CD4-positive, alpha-beta memory T cell (primary cell): Measurements from ENCODE around the gene FNBP1L. TPM values are rescaled to one million over a fixed set of nuclear protein-coding genes. Genes with fewer than 3 reads are reported as not detected.
"Not testable (repeated sequence)": the region's sequence is repeated elsewhere in the genome, so short reads cannot be mapped to it uniquely, and the experiment has no call there.

Experiments used
- CTCF ChIA-PET: fragments of 350-600 bp; sonication (Branson Sonifier 250); formaldehyde crosslinking; loops from one replicate; lab custom pipeline; 2021; ENCODE audit warnings: inconsistent platforms; ENCODE audit not compliant: partially characterized antibody; lab: Charles Lee
- POLR2A ChIA-PET: fragments of 350-600 bp; sonication (Branson Sonifier 250); formaldehyde crosslinking; loops from one replicate; lab custom pipeline; 2021; ENCODE audit not compliant: partially characterized antibody; lab: Charles Lee
- DNase-seq, 5 donors: peaks; one replicate each; pipeline versions ENCODE4 v3.0.0 to v3.0.0-alpha.2; 2020 to 2022; ENCODE audit warnings: mixed read lengths in 1 of 5
- H3K27ac ChIP-seq: one replicate; pipeline ENCODE4 v1.7.0; 2013; ENCODE audit warnings: low read depth, low read length
- H3K27me3 ChIP-seq: 2 replicates; pipeline ENCODE4 v1.7.0; 2013; ENCODE audit warnings: mild to moderate bottlenecking, low read length, moderate library complexity; ENCODE audit not compliant: insufficient read depth
- H3K36me3 ChIP-seq: 2 replicates; pipeline ENCODE4 v1.7.0; 2013; ENCODE audit warnings: mild to moderate bottlenecking, low read length, moderate library complexity; ENCODE audit not compliant: insufficient read depth
- H3K4me1 ChIP-seq: 2 replicates; pipeline ENCODE4 v1.7.0; 2013; ENCODE audit warnings: mild to moderate bottlenecking, low read length, moderate library complexity; ENCODE audit not compliant: insufficient read depth
- H3K4me3 ChIP-seq, 2 donors: one replicate each; pipeline ENCODE4 v1.7.0; 2013; ENCODE audit warnings: low read length in 2 of 2, mild to moderate bottlenecking in 1 of 2
- H3K9me3 ChIP-seq, 2 donors: one replicate each; pipeline ENCODE4 v1.7.0; 2013; ENCODE audit warnings: low read length in 2 of 2, control low read depth in 1 of 2; ENCODE audit not compliant: control insufficient read depth in 1 of 2
- H3K27ac Mint-ChIP-seq, 7 donors: one replicate each; pipeline ENCODE4 v1.8.0; 2020 to 2021; ENCODE audit warnings: mixed read lengths in 7 of 7, mild to moderate bottlenecking in 6 of 7, inconsistent platforms in 3 of 7, moderate library complexity in 3 of 7
- H3K27me3 Mint-ChIP-seq, 2 donors: one replicate each; pipeline ENCODE4 v1.8.0; 2020 to 2021; ENCODE audit warnings: mixed read lengths in 2 of 2
- H3K36me3 Mint-ChIP-seq, 2 donors: one replicate each; pipeline ENCODE4 v1.8.0; 2020 to 2021; ENCODE audit warnings: mixed read lengths in 2 of 2, inconsistent platforms in 1 of 2, mild to moderate bottlenecking in 1 of 2
- H3K4me1 Mint-ChIP-seq, 4 donors: one replicate each; pipeline ENCODE4 v1.8.0; 2020 to 2021; ENCODE audit warnings: mixed read lengths in 4 of 4, mild to moderate bottlenecking in 1 of 4
- H3K4me3 Mint-ChIP-seq, 8 donors: one replicate each; pipeline ENCODE4 v1.8.0; 2020 to 2021; ENCODE audit warnings: mixed read lengths in 8 of 8, mild to moderate bottlenecking in 7 of 8, moderate library complexity in 6 of 8, inconsistent platforms in 3 of 8
- H3K9me3 Mint-ChIP-seq, 8 donors: one replicate each; pipeline ENCODE4 v1.8.0; 2020 to 2021; ENCODE audit warnings: mixed read lengths in 8 of 8, mild to moderate bottlenecking in 5 of 8, inconsistent platforms in 3 of 8, moderate library complexity in 1 of 8
- intact Hi-C: fragments of 100-400 bp; cut with micrococcal nuclease; formaldehyde crosslinking; loops from one replicate; pipeline ENCODE4 v1.15.1; 2023
- polyA plus RNA-seq, 2 donors: library from polyadenylated mRNA; unstranded; fragments of 300-500 nt; fragmentation: Illumina TruSeq; gene quantifications; one replicate each; pipeline ENCODE4 v1.2.3, GENCODE V29; 2021
- total RNA-seq, 2 experiments: library from RNA; stranded (reverse); gene quantifications; one replicate each; pipeline ENCODE4 v1.2.3, GENCODE V29; 2021

FNBP1L gene
- total and polyA plus RNA-seq, 4 experiments from 2014 or later, result 0.53 to 2.2 (median 1.6) TPM

GRCh38 chr1:93450321-93450720 lies 2.4 kb downstream of the FNBP1L start:
- Histone ChIP-seq H3K9me3 (no peaks in the 10 kb centered on the region), H3K27me3 (peaks cover 23% of the 10 kb centered on the region), H3K36me3 (no peaks in the 10 kb centered on the region), H3K27ac (no peak overlapping the region), H3K4me1 (peaks cover 13% of the 10 kb centered on the region), H3K4me3 (no peak overlapping the region)
- H3K4me3 Mint-ChIP-seq, result peak overlapping the region in 1 of 8 donors; percentile 9
- H3K36me3 Mint-ChIP-seq, result peaks cover 0 to 3% of the 10 kb centered on the region in 2 donors
- intact Hi-C loops, result loop anchor here (5.0 kb wide), 1 partner anchor 103 kb away; the partner anchor contains the start of gene DR1
- no peak for DNase-seq
- peaks cover 16 to 22% (median 19%) of the 10 kb centered on the region in 4 donors for H3K4me1 Mint-ChIP-seq
- peaks cover 23 to 44% of the 10 kb centered on the region in 2 donors for H3K27me3 Mint-ChIP-seq
- ChIA-PET POLR2A (no interaction called here), CTCF (no interaction called here)
- no peak overlapping the region for H3K27ac Mint-ChIP-seq
- peaks cover 0 to 2% (median 0%) of the 10 kb centered on the region in 8 donors for H3K9me3 Mint-ChIP-seq

DNA sequence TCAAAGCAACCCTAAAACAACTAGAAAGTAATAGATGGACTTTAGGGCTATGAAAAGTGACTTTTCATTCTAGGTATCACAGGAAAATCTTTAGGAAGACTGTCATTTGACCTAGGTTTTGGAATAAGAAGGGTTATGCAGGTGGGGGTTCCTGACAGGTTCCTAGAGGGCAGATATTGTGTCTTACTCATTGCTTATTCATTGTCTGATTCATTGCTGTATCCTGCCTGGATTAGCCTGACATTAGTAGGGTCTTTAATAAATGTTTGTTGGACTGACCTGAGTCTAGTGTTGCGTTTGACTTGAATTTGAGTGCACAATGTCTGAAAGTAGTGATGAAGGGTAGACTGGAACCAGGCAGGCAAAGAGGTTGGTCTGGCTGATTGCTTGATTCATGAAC lies 6.0 kb downstream of the FNBP1L start:
- H3K4me1 ChIP-seq, result peaks cover 7% of the 10 kb centered on the region
- Mint-ChIP-seq H3K4me1 (peaks cover 5 to 7% (median 6%) of the 10 kb centered on the region in 4 donors), H3K27me3 (peaks cover 27 to 40% of the 10 kb centered on the region in 2 donors), H3K36me3 (peaks cover 0 to under 1% of the 10 kb centered on the region in 2 donors), H3K4me3 (no peak overlapping the region), H3K27ac (no peak overlapping the region), H3K9me3 (no peaks in the 10 kb centered on the region)
- CTCF ChIA-PET, result no interaction called here
- DNase-seq, result no peak
- no peak overlapping the region for H3K27ac ChIP-seq
- H3K4me3 ChIP-seq, result no peak overlapping the region
- intact Hi-C loops, result loop anchor here (5.0 kb wide), 1 partner anchor 107 kb away; the partner anchor contains the start of gene DR1
- peaks cover 23% of the 10 kb centered on the region for H3K27me3 ChIP-seq
- POLR2A ChIA-PET, result no interaction called here
- no peaks in the 10 kb centered on the region for H3K36me3 ChIP-seq
- no peaks in the 10 kb centered on the region for H3K9me3 ChIP-seq

GRCh38 chr1:93459126-93459525 lies 11.2 kb downstream of the FNBP1L start:
- H3K36me3 ChIP-seq, result no peaks in the 10 kb centered on the region
- ChIA-PET CTCF (no interaction called here), POLR2A (no interaction called here)
- Mint-ChIP-seq H3K4me3 (no peak overlapping the region), H3K36me3 (no peaks in the 10 kb centered on the region), H3K27me3 (peaks cover 4 to 7% of the 10 kb centered on the region in 2 donors), H3K4me1 (no peaks in the 10 kb centered on the region), H3K9me3 (no peaks in the 10 kb centered on the region), H3K27ac (no peak overlapping the region)
- H3K9me3 ChIP-seq, result no peaks in the 10 kb centered on the region
- no peaks in the 10 kb centered on the region for H3K4me1 ChIP-seq
- DNase-seq, result no peak
- H3K27me3 ChIP-seq, result no peaks in the 10 kb centered on the region
- intact Hi-C loops, result no loop called here
- H3K27ac ChIP-seq, result no peak overlapping the region
- H3K4me3 ChIP-seq, result no peak overlapping the region

- Histone ChIP-seq H3K4me3 (no peak overlapping the region), H3K9me3 (no peaks in the 10 kb centered on the region), H3K27ac (no peak overlapping the region), H3K4me1 (no peaks in the 10 kb centered on the region), H3K36me3 (no peaks in the 10 kb centered on the region), H3K27me3 (no peaks in the 10 kb centered on the region)
- Mint-ChIP-seq H3K4me3 (no peak overlapping the region), H3K36me3 (no peaks in the 10 kb centered on the region), H3K9me3 (peaks cover 0 to 10% (median 5%) of the 10 kb centered on the region in 8 donors), H3K27me3 (peaks cover 0 to 5% of the 10 kb centered on the region in 2 donors), H3K4me1 (no peaks in the 10 kb centered on the region), H3K27ac (no peak overlapping the region)
- intact Hi-C loops, result no loop called here
- POLR2A ChIA-PET, result no interaction called here
- CTCF ChIA-PET, result no interaction called here
- DNase-seq, result no peak
Observed at GRCh38 chr1:93461236-93461635, 13.3 kb downstream of the FNBP1L start.

DNA sequence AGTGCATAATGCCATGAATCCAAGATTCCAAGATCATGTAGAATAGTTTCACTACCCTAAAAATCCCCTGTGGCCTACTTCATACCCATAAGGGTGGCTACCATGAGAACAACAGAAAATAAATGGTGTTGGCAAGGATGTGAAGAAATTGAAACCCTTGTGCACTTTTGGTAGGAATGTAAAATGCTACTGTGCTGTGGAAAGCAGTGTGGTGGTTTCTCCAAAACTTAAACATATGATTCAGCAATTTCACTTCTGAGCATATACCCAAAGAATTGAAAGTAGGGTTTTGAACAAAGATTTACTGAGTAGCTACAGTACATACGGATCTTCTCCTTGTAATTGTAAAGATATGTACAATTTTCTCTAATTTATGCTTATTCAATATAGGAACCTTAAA lies 16.0 kb downstream of the FNBP1L start:
- no peak overlapping the region for H3K27ac Mint-ChIP-seq
- no peak overlapping the region for H3K27ac ChIP-seq
- POLR2A ChIA-PET, result no interaction called here
- no peak overlapping the region for H3K4me3 Mint-ChIP-seq
- no peaks in the 10 kb centered on the region for H3K36me3 Mint-ChIP-seq
- H3K4me3 ChIP-seq, result no peak overlapping the region
- no peaks in the 10 kb centered on the region for H3K4me1 ChIP-seq
- no peaks in the 10 kb centered on the region for H3K27me3 ChIP-seq
- H3K4me1 Mint-ChIP-seq, result no peaks in the 10 kb centered on the region
- CTCF ChIA-PET, result no interaction called here
- no peaks in the 10 kb centered on the region for H3K36me3 ChIP-seq
- H3K9me3 ChIP-seq, result no peaks in the 10 kb centered on the region
- H3K27me3 Mint-ChIP-seq, result no peaks in the 10 kb centered on the region
- no peak for DNase-seq
- H3K9me3 Mint-ChIP-seq, result peaks cover 0 to 17% (median 8%) of the 10 kb centered on the region in 8 donors
- intact Hi-C loops, result no loop called here

DNA sequence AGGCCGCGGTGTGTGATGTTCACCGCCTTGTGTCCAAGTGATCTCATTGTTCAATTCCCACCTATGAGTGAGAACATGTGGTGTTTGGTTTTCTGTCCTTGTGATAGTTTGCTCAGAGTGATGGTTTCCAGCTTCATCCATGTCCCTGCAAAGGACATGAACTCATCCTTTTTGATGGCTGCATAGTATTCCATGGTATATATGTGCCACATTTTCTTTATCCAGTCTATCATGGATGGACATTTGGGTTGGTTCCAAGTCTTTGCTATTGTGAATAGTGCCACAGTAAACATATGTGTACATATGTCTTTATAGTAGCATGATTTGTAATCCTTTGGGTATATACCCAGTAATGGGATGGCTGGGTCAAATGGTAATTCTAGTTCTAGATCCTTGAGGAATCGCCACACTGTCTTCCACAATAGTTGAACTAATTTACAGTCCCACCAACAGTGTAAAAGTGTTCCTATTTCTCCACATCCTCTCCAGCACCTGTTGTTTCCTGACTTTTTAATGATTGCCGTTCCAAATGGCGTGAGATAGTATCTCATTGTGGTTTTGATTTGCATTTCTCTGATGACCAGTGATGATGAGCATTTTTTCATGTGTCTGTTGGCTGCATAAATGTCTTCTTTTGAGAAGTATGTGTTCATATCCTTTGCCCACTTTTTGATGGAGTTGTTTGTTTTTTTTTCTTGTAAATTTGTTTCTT lies 17.6 kb downstream of the FNBP1L start:
- H3K27me3 Mint-ChIP-seq, H3K4me1 ChIP-seq, H3K27me3 ChIP-seq, H3K27ac ChIP-seq, POLR2A ChIA-PET, DNase-seq, intact Hi-C loops, H3K27ac Mint-ChIP-seq, H3K4me3 Mint-ChIP-seq, H3K9me3 ChIP-seq, H3K4me3 ChIP-seq, H3K36me3 ChIP-seq, H3K36me3 Mint-ChIP-seq, CTCF ChIA-PET, H3K4me1 Mint-ChIP-seq: not testable (repeated sequence)
- H3K9me3 Mint-ChIP-seq, result peaks cover 0 to 17% (median 8%) of the 10 kb centered on the region in 8 donors

- POLR2A ChIA-PET, result no interaction called here
- H3K27ac ChIP-seq, result no peak overlapping the region
- peaks cover 0 to 3% of the 10 kb centered on the region in 2 donors for H3K27me3 Mint-ChIP-seq
- no peaks in the 10 kb centered on the region for H3K27me3 ChIP-seq
- no peak overlapping the region for H3K4me3 ChIP-seq
- no peaks in the 10 kb centered on the region for H3K36me3 Mint-ChIP-seq
- no peaks in the 10 kb centered on the region for H3K36me3 ChIP-seq
- H3K4me1 ChIP-seq, result no peaks in the 10 kb centered on the region
- peaks cover 0 to 17% (median 8%) of the 10 kb centered on the region in 8 donors for H3K9me3 Mint-ChIP-seq
- no peaks in the 10 kb centered on the region for H3K9me3 ChIP-seq
- intact Hi-C loops, result no loop called here
- H3K27ac Mint-ChIP-seq, result no peak overlapping the region
- CTCF ChIA-PET, result no interaction called here
- H3K4me1 Mint-ChIP-seq, result no peaks in the 10 kb centered on the region
- H3K4me3 Mint-ChIP-seq, result no peak overlapping the region
- DNase-seq, result no peak
Observed at GRCh38 chr1:93467606-93468005, 19.7 kb downstream of the FNBP1L start.
